Hepatocyte (in vitro differentiated cells): ENCODE results near the gene ZNF493. TPM values are rescaled to one million over a fixed set of nuclear protein-coding genes. Genes with fewer than 3 reads are reported as not detected.

Experiments
- DNase-seq: peaks from one replicate; pipeline ENCODE4 v3.0.0-alpha.2; 2016; ENCODE audit warnings: low spot score
- H2AFZ ChIP-seq: fragments of 200-600 bp; sonication (generic); 2 replicates; pipeline ENCODE4 v1.6.0; 2016; ENCODE audit warnings: antibody characterized with exemption, mild to moderate bottlenecking
- H3K27ac ChIP-seq: fragments of 200-600 bp; sonication (generic); 2 replicates; pipeline ENCODE4 v1.5.1; 2016; ENCODE audit warnings: mild to moderate bottlenecking
- H3K27me3 ChIP-seq: fragments of 200-600 bp; sonication (generic); 2 replicates; pipeline ENCODE4 v1.6.1; 2016
- H3K36me3 ChIP-seq: fragments of 200-600 bp; sonication (generic); replicated peaks from 2 replicates; pipeline ENCODE4 v1.5.1; 2016; ENCODE audit warnings: low read depth; ENCODE audit not compliant: insufficient read depth
- H3K4me1 ChIP-seq: fragments of 200-600 bp; sonication (generic); 2 replicates; pipeline ENCODE4 v1.5.1; 2016; ENCODE audit warnings: mild to moderate bottlenecking, moderate library complexity; ENCODE audit not compliant: insufficient read depth
- H3K4me2 ChIP-seq: fragments of 200-600 bp; sonication (generic); 2 replicates; pipeline ENCODE4 v1.6.0; 2016
- H3K4me3 ChIP-seq: fragments of 200-600 bp; sonication (generic); 2 replicates; pipeline ENCODE4 v1.5.1; 2016; ENCODE audit warnings: mild to moderate bottlenecking
- H3K79me2 ChIP-seq: fragments of 200-600 bp; sonication (generic); 2 replicates; pipeline ENCODE4 v1.6.0; 2017; ENCODE audit warnings: mild to moderate bottlenecking
- H3K9me2 ChIP-seq: fragments of 200-600 bp; sonication (generic); replicated peaks from 2 replicates; pipeline ENCODE4 v1.6.0; 2017; ENCODE audit warnings: mild to moderate bottlenecking; ENCODE audit not compliant: insufficient read depth
- H3K9me3 ChIP-seq: fragments of 200-600 bp; sonication (generic); 2 replicates; pipeline ENCODE4 v1.5.1; 2016; ENCODE audit warnings: low read depth, mild to moderate bottlenecking
- H4K20me1 ChIP-seq: fragments of 200-600 bp; sonication (generic); 2 replicates; pipeline ENCODE4 v1.6.0; 2016; ENCODE audit warnings: mild to moderate bottlenecking; ENCODE audit not compliant: insufficient read depth, poor library complexity, severe bottlenecking
- EZH2 ChIP-seq: fragments of 200-600 bp; sonication (generic); IDR thresholded peaks from 2 replicates; pipeline ENCODE4 v1.6.1; 2016; ENCODE audit warnings: antibody characterized with exemption, mild to moderate bottlenecking, borderline replicate concordance
- EZH2phosphoT487 ChIP-seq: fragments of 200-600 bp; sonication (generic); IDR thresholded peaks from one replicate; pipeline ENCODE4 v1.6.1; 2018; ENCODE audit warnings: antibody characterized with exemption, mild to moderate bottlenecking, low read depth, moderate library complexity; ENCODE audit not compliant: unreplicated experiment, severe bottlenecking
- WGBS: methylation state at CpG from one replicate; pipeline ENCODE4 v1.1.6; 2016; ENCODE audit warnings: low lambda C conversion rate; ENCODE audit errors: missing lambda C conversion rate; 5-methylcytosine and 5-hydroxymethylcytosine counted together
- polyA plus RNA-seq: library from polyadenylated mRNA; unstranded; fragments of >200 nt; fragmentation: Nextera tagmentation; extraction: Ambion mirVana; gene quantifications from 2 replicates; pipeline ENCODE4 v1.2.1, GENCODE V29; 2016
- total RNA-seq: library from RNA; depleted of rRNA; stranded (reverse); fragments of >200 nt; gene quantifications from 2 replicates; pipeline ENCODE4 v1.2.3, GENCODE V29; 2014
- TF ChIP-seq, protein P1 (sequence below): fragments of 200-600 bp; sonication (generic); IDR thresholded peaks from 2 replicates; pipeline ENCODE4 v1.5.1; 2016; ENCODE audit warnings: antibody characterized with exemption, mild to moderate bottlenecking; ENCODE audit not compliant: poor library complexity

The ZNF493 gene
- total and polyA plus RNA-seq, 2 experiments from 2014 or later = 9.8 to 26.5 TPM

DNA sequence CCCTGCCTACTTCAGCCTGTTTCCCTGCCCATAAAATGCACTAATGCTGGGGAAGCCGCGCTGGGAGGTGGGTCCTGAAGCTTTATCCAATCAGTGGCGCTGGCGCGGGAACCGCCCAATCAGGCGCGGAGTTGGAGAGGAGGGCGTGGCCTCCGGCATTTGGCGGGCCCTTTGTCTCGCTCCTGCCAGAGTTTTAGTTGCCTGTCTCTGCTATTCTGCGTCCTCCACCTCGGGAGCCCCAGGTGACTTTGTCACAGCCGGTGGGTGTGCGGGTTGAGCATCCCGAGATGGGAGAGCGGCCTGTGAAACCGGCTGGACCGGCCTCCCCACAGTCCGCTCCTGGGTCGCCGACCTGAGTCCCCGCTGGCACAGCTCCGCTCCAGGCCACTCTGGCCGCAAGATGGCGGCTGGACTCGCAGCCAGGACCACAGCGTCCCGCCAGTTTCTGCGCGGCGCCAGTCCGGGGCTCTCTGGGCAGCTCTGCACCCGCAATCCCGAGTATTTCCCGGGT lies 77.8 kb downstream of the ZNF493 start:
- Histone ChIP-seq H3K27ac (no peak overlapping the region), H3K27me3 (no peaks in the 10 kb centered on the region), H4K20me1 (no peaks in the 10 kb centered on the region), H3K4me2 (peak overlapping the region; percentile 79), H3K36me3 (no peaks in the 10 kb centered on the region), H3K79me2 (no peaks in the 10 kb centered on the region), H3K4me3 (peak overlapping the region; percentile 24), H3K9me2 (no peaks in the 10 kb centered on the region), H3K9me3 (no peaks in the 10 kb centered on the region), H3K4me1 (no peaks in the 10 kb centered on the region), H2AFZ (peak overlapping the region; percentile 75)
- TF ChIP-seq, protein P1, sequence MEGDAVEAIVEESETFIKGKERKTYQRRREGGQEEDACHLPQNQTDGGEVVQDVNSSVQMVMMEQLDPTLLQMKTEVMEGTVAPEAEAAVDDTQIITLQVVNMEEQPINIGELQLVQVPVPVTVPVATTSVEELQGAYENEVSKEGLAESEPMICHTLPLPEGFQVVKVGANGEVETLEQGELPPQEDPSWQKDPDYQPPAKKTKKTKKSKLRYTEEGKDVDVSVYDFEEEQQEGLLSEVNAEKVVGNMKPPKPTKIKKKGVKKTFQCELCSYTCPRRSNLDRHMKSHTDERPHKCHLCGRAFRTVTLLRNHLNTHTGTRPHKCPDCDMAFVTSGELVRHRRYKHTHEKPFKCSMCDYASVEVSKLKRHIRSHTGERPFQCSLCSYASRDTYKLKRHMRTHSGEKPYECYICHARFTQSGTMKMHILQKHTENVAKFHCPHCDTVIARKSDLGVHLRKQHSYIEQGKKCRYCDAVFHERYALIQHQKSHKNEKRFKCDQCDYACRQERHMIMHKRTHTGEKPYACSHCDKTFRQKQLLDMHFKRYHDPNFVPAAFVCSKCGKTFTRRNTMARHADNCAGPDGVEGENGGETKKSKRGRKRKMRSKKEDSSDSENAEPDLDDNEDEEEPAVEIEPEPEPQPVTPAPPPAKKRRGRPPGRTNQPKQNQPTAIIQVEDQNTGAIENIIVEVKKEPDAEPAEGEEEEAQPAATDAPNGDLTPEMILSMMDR = peak; percentile 9
- TF ChIP-seq EZH2phosphoT487 = no peak
- TF ChIP-seq EZH2 = no peak
- 27% methylated on average over 37 of the region's 37 CpGs for WGBS
- peak; percentile 87 for DNase-seq

Other genes starting within 250 kb of the ZNF493 start
- 9.9 and 11.7 TPM in 2 replicates for gene ZNF708, start 67.7 kb upstream of the ZNF493 start, total RNA-seq
- 0.92 and 1.4 TPM in 2 replicates for gene ZNF708, start 67.7 kb upstream of the ZNF493 start, polyA plus RNA-seq
- 18.4 and 28.4 TPM in 2 replicates for gene ZNF738, start 38.1 kb upstream of the ZNF493 start, total RNA-seq
- 8.4 and 9.3 TPM in 2 replicates for gene ZNF738, start 38.1 kb upstream of the ZNF493 start, polyA plus RNA-seq
- 19.1 and 19.9 TPM in 2 replicates for gene ZNF429, start 108.5 kb downstream of the ZNF493 start, total RNA-seq
- 12.8 and 15.5 TPM in 2 replicates for gene ZNF429, start 108.5 kb downstream of the ZNF493 start, polyA plus RNA-seq